Body of pancreas (tissue), 4 donors: Measurements from ENCODE around the gene BEND3. TPM values are rescaled to one million over a fixed set of nuclear protein-coding genes. Genes with fewer than 3 reads are reported as not detected.
"Not testable (repeated sequence)": the region's sequence is repeated elsewhere in the genome, so short reads cannot be mapped to it uniquely, and the experiment has no call there.

Source experiments
- ATAC-seq: fragments of 150-250 bp; one replicate; pipeline ENCODE4 v1.9.1; 2016
- DNase-seq, 4 donors: peaks; one replicate each; pipeline ENCODE4 v3.0.0-alpha.2; 2019
- H3K27ac ChIP-seq, 4 donors: fragments of 200-600 bp; sonication (generic); 1 replicate in 3 of 4; 2 replicates in 1 of 4; pipeline versions ENCODE4 v1.5.1 to v1.6.1; 2016 to 2019; ENCODE audit warnings: mild to moderate bottlenecking in 1 of 4, mixed read lengths in 1 of 4, moderate library complexity in 1 of 4
- H3K27me3 ChIP-seq, 2 donors: fragments of 200-600 bp; sonication (generic); one replicate each; pipeline ENCODE4 v1.6.0; 2016; ENCODE audit warnings: mild to moderate bottlenecking in 1 of 2
- H3K36me3 ChIP-seq, 2 donors: fragments of 200-600 bp; sonication (generic); replicated peaks in 1 of 2; 2 replicates each; pipeline ENCODE4 v1.5.1; 2016; ENCODE audit warnings: low read depth in 2 of 2; ENCODE audit not compliant: insufficient read depth in 1 of 2
- H3K4me1 ChIP-seq: fragments of 200-600 bp; sonication (generic); one replicate; pipeline ENCODE4 v1.6.0; 2016
- H3K4me3 ChIP-seq, 2 donors: fragments of 200-600 bp; sonication (generic); 1 replicate in 1 of 2; 2 replicates in 1 of 2; pipeline ENCODE4 v1.5.1; 2016 to 2019
- H3K9me3 ChIP-seq, 3 donors: fragments of 200-600 bp; sonication (generic); 1 replicate in 2 of 3; 2 replicates in 1 of 3; pipeline ENCODE4 v1.5.1; 2016
- CTCF ChIP-seq, 7 experiments: fragments of 450-650 bp in 4 of 7; fragments of 200-600 bp in 3 of 7; sonication (generic) in 3 of 7; IDR thresholded peaks; one replicate each; pipeline ENCODE4 v1.5.1; 2016 to 2019; ENCODE audit warnings: antibody characterized with exemption in 7 of 7
- POLR2A ChIP-seq, 3 donors: fragments of 450-650 bp; IDR thresholded peaks; one replicate each; pipeline ENCODE4 v1.6.1; 2016; ENCODE audit warnings: antibody characterized with exemption in 3 of 3, mild to moderate bottlenecking in 2 of 3
- WGBS, 2 donors: methylation state at CpG; one replicate each; pipeline ENCODE4 v1.1.5; 2017; 5-methylcytosine and 5-hydroxymethylcytosine counted together
- intact Hi-C: fragments of 100-400 bp; cut with DNase I; formaldehyde crosslinking; loops from one replicate; pipeline ENCODE4 v1.15.1; 2023
- total RNA-seq, 2 donors: library from RNA; depleted of rRNA; stranded (reverse); fragments of >200 nt; gene quantifications; one replicate each; pipeline ENCODE4 v1.1.0, GENCODE V29; 2016

The BEND3 gene
- total RNA-seq, 2 donors from 2014 or later: 2.1 to 4.0 TPM

GRCh38 chr6:107140581-107140980, 25.3 kb upstream of the BEND3 start:
- Histone ChIP-seq H3K36me3 (no peaks in the 10 kb centered on the region), H3K4me1 (no peaks in the 10 kb centered on the region), H3K27me3 (no peaks in the 10 kb centered on the region), H3K27ac (no peak overlapping the region), H3K9me3 (no peaks in the 10 kb centered on the region), H3K4me3 (no peak overlapping the region)
- ATAC-seq (no peak), DNase-seq (no peak)
- WGBS, 2 donors: 65 to 69% methylated on average over 3 of the region's 3 CpGs
- no peak for TF ChIP-seq POLR2A (IDR thresholded peaks at IDR 0.05)
- TF ChIP-seq CTCF (IDR thresholded peaks at IDR 0.05): no peak
- intact Hi-C loops: no loop called here

GRCh38 chr6:107136324-107136723, 21.0 kb upstream of the BEND3 start:
- intact Hi-C loops, DNase-seq, ATAC-seq, H3K27ac ChIP-seq, H3K9me3 ChIP-seq, H3K4me1 ChIP-seq, H3K36me3 ChIP-seq, H3K27me3 ChIP-seq, H3K4me3 ChIP-seq: not testable (repeated sequence)
- 88 to 93% methylated on average over 3 of the region's 3 CpGs for WGBS, 2 donors

- H3K9me3 ChIP-seq, H3K36me3 ChIP-seq, ATAC-seq, DNase-seq, H3K27me3 ChIP-seq, H3K4me1 ChIP-seq, H3K27ac ChIP-seq, H3K4me3 ChIP-seq, intact Hi-C loops: not testable (repeated sequence)
- WGBS, 2 donors: 84 to 93% methylated on average over 13 to 14 of the region's 14 CpGs
Measured at GRCh38 chr6:107135048-107135680, 19.8 kb upstream of the BEND3 start.

- H3K36me3 ChIP-seq: no peaks in the 10 kb centered on the region
- peak in 3 of 4 donors; percentile 22 to 59 (median 42) for DNase-seq
- TF ChIP-seq POLR2A (IDR thresholded peaks at IDR 0.05): no peak
- peak in 5 of 7 experiments; percentile 28 to 54 (median 36) for TF ChIP-seq CTCF (IDR thresholded peaks at IDR 0.05)
- ATAC-seq: no peak
- H3K27me3 ChIP-seq: no peaks in the 10 kb centered on the region
- H3K4me3 ChIP-seq: no peak overlapping the region
- intact Hi-C loops: no loop called here
- H3K27ac ChIP-seq: no peak overlapping the region
- 42% methylated on average over 8 of the region's 8 CpGs for WGBS, 2 donors
- H3K4me1 ChIP-seq: no peaks in the 10 kb centered on the region
- H3K9me3 ChIP-seq: no peaks in the 10 kb centered on the region
Measured at GRCh38 chr6:107132330-107132954, 17.1 kb upstream of the BEND3 start.

GRCh38 chr6:107129370-107129925, 14.1 kb upstream of the BEND3 start:
- Histone ChIP-seq H3K4me3 (no peak overlapping the region), H3K9me3 (no peaks in the 10 kb centered on the region), H3K36me3 (no peaks in the 10 kb centered on the region), H3K4me1 (no peaks in the 10 kb centered on the region), H3K27me3 (no peaks in the 10 kb centered on the region), H3K27ac (no peak overlapping the region)
- intact Hi-C loops: no loop called here
- TF ChIP-seq POLR2A (IDR thresholded peaks at IDR 0.05) (no peak), CTCF (IDR thresholded peaks at IDR 0.05) (no peak)
- WGBS, 2 donors: 54 to 60% methylated on average over 8 to 9 of the region's 9 CpGs
- ATAC-seq (no peak), DNase-seq (no peak)
